C1 segment of cervical spinal cord (tissue), 14 donors: ENCODE measurements around the gene HMX2.

Source experiments
- DNase-seq, 14 donors: peaks; one replicate each; lab custom pipeline; 2025; lab: John Stamatoyannopoulos, UW

Gene HMX2

GRCh38 chr10:123139165-123139520, 8.8 kb upstream of the HMX2 start:
- no peak for DNase-seq

GRCh38 chr10:123139521-123140163, 8.3 kb upstream of the HMX2 start:
- DNase-seq: no peak

GRCh38 chr10:123140164-123140982, 7.6 kb upstream of the HMX2 start:
- DNase-seq: no peak

- DNase-seq: no peak
Measured at GRCh38 chr10:123140983-123141390, 6.9 kb upstream of the HMX2 start.

- no peak for DNase-seq
Measured at GRCh38 chr10:123141791-123142700, 5.9 kb upstream of the HMX2 start.

GRCh38 chr10:123142701-123143161, 5.2 kb upstream of the HMX2 start:
- no peak for DNase-seq

- no peak for DNase-seq
Measured at GRCh38 chr10:123143162-123143824, 4.6 kb upstream of the HMX2 start.

- DNase-seq: no peak
Measured at GRCh38 chr10:123143825-123144168, 4.1 kb upstream of the HMX2 start.

GRCh38 chr10:123144697-123145541, 3.0 kb upstream of the HMX2 start:
- no peak for DNase-seq

- DNase-seq: no peak
Measured at GRCh38 chr10:123145542-123146012, 2.4 kb upstream of the HMX2 start.

- no peak for DNase-seq
Measured at GRCh38 chr10:123146013-123146893, 1.7 kb upstream of the HMX2 start.

GRCh38 chr10:123146894-123147634, 872 bp upstream of the HMX2 start:
- DNase-seq: no peak

- no peak for DNase-seq
Measured at GRCh38 chr10:123148414-123149161, 652 bp downstream of the HMX2 start.

- no peak for DNase-seq
Measured at GRCh38 chr10:123149162-123149567, 1.2 kb downstream of the HMX2 start.

- no peak for DNase-seq
Measured at GRCh38 chr10:123149568-123150270, 1.8 kb downstream of the HMX2 start.

- no peak for DNase-seq
Measured at GRCh38 chr10:123150271-123150985, 2.5 kb downstream of the HMX2 start.
